ENCODE data around the gene MAN1C1. TPM values are rescaled to one million over a fixed set of nuclear protein-coding genes. Genes with fewer than 3 reads are reported as not detected.

Gene MAN1C1
- total and polyA plus RNA-seq, 2 donors (not counting 1 experiment from before 2014, with no cell fraction given) = 0.31 to 0.89 TPM

GRCh38 chr1:25581764-25582163 is 34.8 kb upstream of the MAN1C1 start:
- WGBS (ENCODE audit: insufficient coverage) = 92% methylated on average over 5 of the region's 5 CpGs
- intact Hi-C loops (cut with micrococcal nuclease) = no loop called here
- DNase-seq (no peak), ATAC-seq (ENCODE audit: low read depth) (no peak)
- no peak for TF ChIP-seq CTCF (IDR thresholded peaks at IDR 0.05)
- no peak for TF ChIP-seq EZH2 (IDR thresholded peaks at IDR 0.05; ENCODE audit: borderline replicate concordance, insufficient read depth, low read depth, low read length, poor library complexity, severe bottlenecking)
- Mint-ChIP-seq H3K27me3 (no peaks in the 10 kb centered on the region), H3K4me3 (no peak overlapping the region), H3K27ac (no peak overlapping the region), H3K4me1 (peaks cover 15% of the 10 kb centered on the region), H3K9me3 (ENCODE audit: insufficient read depth) (no peaks in the 10 kb centered on the region)
- Histone ChIP-seq H3K4me3 (ENCODE audit: control extremely low read depth in 1 of 5, extremely low read depth in 1 of 5, insufficient read depth in 1 of 5, low read depth in 2 of 5, low read length in 4 of 5) (no peak overlapping the region), H3K27me3 (replicated peaks in 1 of 4; ENCODE audit: control extremely low read depth in 1 of 4, control insufficient read depth in 3 of 4, insufficient read depth in 4 of 4, low read length in 3 of 4) (no peaks in the 10 kb centered on the region), H3K9me3 (ENCODE audit: control extremely low read depth in 1 of 3, control insufficient read depth in 2 of 3, insufficient read depth in 1 of 3, low read length in 2 of 3) (peaks cover 0 to 9% (median 0%) of the 10 kb centered on the region in 3 donors), H4K20me1 (ENCODE audit: control insufficient read depth, insufficient read depth, low read length, poor library complexity, severe bottlenecking) (no peaks in the 10 kb centered on the region), H3K4me2 (replicated peaks; ENCODE audit: low read depth, low read length, poor library complexity, severe bottlenecking) (no peak overlapping the region), H2AFZ (ENCODE audit: insufficient read depth, low read depth, low read length, poor library complexity, severe bottlenecking) (no peak overlapping the region), H3K9ac (ENCODE audit: low read length) (no peak overlapping the region), H3K36me3 (replicated peaks in 1 of 2; ENCODE audit: control extremely low read depth in 1 of 2, control insufficient read depth in 1 of 2, extremely low read depth in 1 of 2, insufficient read depth in 2 of 2, low read length in 1 of 2) (no peaks in the 10 kb centered on the region), H3K4me1 (ENCODE audit: control insufficient read depth in 2 of 2, insufficient read depth in 2 of 2, low read length in 2 of 2) (peaks cover 21 to 23% of the 10 kb centered on the region in 2 donors), H3K27ac (ENCODE audit: low read length in 2 of 2) (no peak overlapping the region), H3K79me2 (ENCODE audit: control insufficient read depth, insufficient read depth, low read length) (no peaks in the 10 kb centered on the region)
- CTCF ChIA-PET = interaction anchor here (1.6 kb wide), 1 partner anchor 9 kb away, joined by 4 read pairs; no protein-coding TSS in a partner anchor
- POLR2A ChIA-PET = no interaction called here

- no peak for TF ChIP-seq CTCF (IDR thresholded peaks at IDR 0.05)
- no peak for TF ChIP-seq EZH2 (IDR thresholded peaks at IDR 0.05; ENCODE audit: borderline replicate concordance, insufficient read depth, low read depth, low read length, poor library complexity, severe bottlenecking)
- H3K9ac ChIP-seq (ENCODE audit: low read length) = no peak overlapping the region
- no peak overlapping the region for H3K27ac ChIP-seq (ENCODE audit: low read length in 2 of 2)
- 23% methylated on average over 10 of the region's 14 CpGs for WGBS (ENCODE audit: insufficient coverage)
- H4K20me1 ChIP-seq (ENCODE audit: control insufficient read depth, insufficient read depth, low read length, poor library complexity, severe bottlenecking) = no peaks in the 10 kb centered on the region
- no peaks in the 10 kb centered on the region for H3K36me3 ChIP-seq (replicated peaks in 1 of 2; ENCODE audit: control extremely low read depth in 1 of 2, control insufficient read depth in 1 of 2, extremely low read depth in 1 of 2, insufficient read depth in 2 of 2, low read length in 1 of 2)
- Mint-ChIP-seq H3K4me1 (peaks cover 27% of the 10 kb centered on the region), H3K4me3 (no peak overlapping the region), H3K27ac (peak overlapping the region; percentile 2), H3K27me3 (no peaks in the 10 kb centered on the region), H3K9me3 (ENCODE audit: insufficient read depth) (no peaks in the 10 kb centered on the region)
- no peak overlapping the region for H3K4me3 ChIP-seq (ENCODE audit: control extremely low read depth in 1 of 5, extremely low read depth in 1 of 5, insufficient read depth in 1 of 5, low read depth in 2 of 5, low read length in 4 of 5)
- ATAC-seq (ENCODE audit: low read depth) (no peak), DNase-seq (no peak)
- peak overlapping the region; percentile 21 for H2AFZ ChIP-seq (ENCODE audit: insufficient read depth, low read depth, low read length, poor library complexity, severe bottlenecking)
- H3K4me2 ChIP-seq (replicated peaks; ENCODE audit: low read depth, low read length, poor library complexity, severe bottlenecking) = no peak overlapping the region
- H3K9me3 ChIP-seq (ENCODE audit: control extremely low read depth in 1 of 3, control insufficient read depth in 2 of 3, insufficient read depth in 1 of 3, low read length in 2 of 3) = peaks cover 0 to 9% (median 0%) of the 10 kb centered on the region in 3 donors
- POLR2A ChIA-PET = no interaction called here
- H3K79me2 ChIP-seq (ENCODE audit: control insufficient read depth, insufficient read depth, low read length) = no peaks in the 10 kb centered on the region
- H3K27me3 ChIP-seq (replicated peaks in 1 of 4; ENCODE audit: control extremely low read depth in 1 of 4, control insufficient read depth in 3 of 4, insufficient read depth in 4 of 4, low read length in 3 of 4) = no peaks in the 10 kb centered on the region
- CTCF ChIA-PET = interaction anchor here (0.7 kb wide), 1 partner anchor 39 kb away, joined by 3 read pairs; no protein-coding TSS in a partner anchor
- intact Hi-C loops (cut with micrococcal nuclease) = no loop called here
- H3K4me1 ChIP-seq (ENCODE audit: control insufficient read depth in 2 of 2, insufficient read depth in 2 of 2, low read length in 2 of 2) = peaks cover 23 to 25% of the 10 kb centered on the region in 2 donors
Observed at GRCh38 chr1:25583519-25584370, 32.8 kb upstream of the MAN1C1 start.
